ENCODE data around the gene YARS1. TPM values are rescaled to one million over a fixed set of nuclear protein-coding genes. Genes with fewer than 3 reads are reported as not detected.

The YARS1 gene
- total and polyA plus RNA-seq, 2 of the 13 experiments (the other 11 are each of a cell fraction or from before 2014, with no cell fraction given) = 50.1 to 113 TPM

- TF ChIP-seq HMGXB3 (CRISPR knock-in tag; IDR thresholded peaks at IDR 0.05; ENCODE audit: borderline replicate concordance) (no peak), ZNF547 (CRISPR knock-in tag; IDR thresholded peaks at IDR 0.05) (no peak), NFATC3 (CRISPR knock-in tag; IDR thresholded peaks at IDR 0.05) (no peak), EEA1 (CRISPR knock-in tag; IDR thresholded peaks at IDR 0.05; ENCODE audit: borderline replicate concordance) (no peak), CEBPB (IDR thresholded peaks at IDR 0.05; ENCODE audit: borderline replicate concordance, low read depth, low read length) (no peak), ZNF704 (CRISPR knock-in tag; IDR thresholded peaks at IDR 0.05; ENCODE audit: borderline replicate concordance) (no peak), ZNF512 (CRISPR knock-in tag; IDR thresholded peaks at IDR 0.05) (no peak), ZFP36L1 (CRISPR knock-in tag; IDR thresholded peaks at IDR 0.05) (no peak), CREM (IDR thresholded peaks at IDR 0.05) (0 out of 2 replicates have a peak, but pooled peaks have one; percentile 46), CREM (CRISPR knock-in tag; IDR thresholded peaks at IDR 0.05) (no peak), ZNF737 (CRISPR knock-in tag; IDR thresholded peaks at IDR 0.05; ENCODE audit: borderline replicate concordance) (no peak), KLF12 (CRISPR knock-in tag; IDR thresholded peaks at IDR 0.05; ENCODE audit: borderline replicate concordance) (no peak), ZSCAN31 (CRISPR knock-in tag; IDR thresholded peaks at IDR 0.05; ENCODE audit: low read depth) (peak; percentile 90), POLR2A (IDR thresholded peaks at IDR 0.05; ENCODE audit: insufficient read depth in 1 of 2, low read depth in 2 of 2, low read length in 2 of 2) (peak in 1 of 2 experiments; percentile 74; a peak in 2 of 4 replicates), KLF13 (CRISPR knock-in tag; IDR thresholded peaks at IDR 0.05) (0 out of 2 replicates have a peak, but pooled peaks have one; percentile 35), ZNF142 (CRISPR knock-in tag; IDR thresholded peaks at IDR 0.05) (no peak), ZNF746 (CRISPR knock-in tag; IDR thresholded peaks at IDR 0.05) (peak; percentile 83)
These were observed 57.0 kb downstream of the YARS1 start (continued) for GRCh38 chr1:32759997-32760623.

All from HepG2 (cell line).